ENCODE measurements around the gene LAIR2. TPM values are rescaled to one million over a fixed set of nuclear protein-coding genes. Genes with fewer than 3 reads are reported as not detected.

Gene LAIR2
- total RNA-seq, 1 donor: 2.8 TPM

Other genes starting within 250 kb of the LAIR2 start
- 0.10 TPM for gene LILRB5, start 245.6 kb upstream of the LAIR2 start, total RNA-seq
- 27.3 TPM for gene LILRB2, start 221.7 kb upstream of the LAIR2 start, total RNA-seq
- gene LILRA5, start 189.7 kb upstream of the LAIR2 start, total RNA-seq: 191 TPM
- gene LILRA4, start 163.7 kb upstream of the LAIR2 start, total RNA-seq: 4.0 TPM
- gene LAIR1, start 137.9 kb upstream of the LAIR2 start, total RNA-seq: 40.7 TPM
- gene TTYH1, start 87.4 kb upstream of the LAIR2 start, total RNA-seq: 0.31 TPM
- 123 TPM for gene LENG8, start 53.6 kb upstream of the LAIR2 start, total RNA-seq
- 3.3 TPM for gene LENG9, start 39.1 kb upstream of the LAIR2 start, total RNA-seq
- gene CDC42EP5, start 29.5 kb upstream of the LAIR2 start, total RNA-seq: not detected
- gene LILRA2, start 71.0 kb downstream of the LAIR2 start, total RNA-seq: 41.5 TPM
- 18.5 TPM for gene LILRA1, start 90.8 kb downstream of the LAIR2 start, total RNA-seq
- gene LILRB1, start 127.7 kb downstream of the LAIR2 start, total RNA-seq: 13.6 TPM
- 16.7 TPM for gene LILRB4, start 160.2 kb downstream of the LAIR2 start, total RNA-seq
- gene KIR3DL3, start 221.6 kb downstream of the LAIR2 start, total RNA-seq: not detected
- 0.84 TPM for gene KIR2DL3, start 235.7 kb downstream of the LAIR2 start, total RNA-seq

All from mononuclear cell (primary cell).